ENCODE results near the gene TEX51. TPM values are rescaled to one million over a fixed set of nuclear protein-coding genes. Genes with fewer than 3 reads are reported as not detected.

The TEX51 gene
- total RNA-seq, 1 donor from 2014 or later, result not detected

DNA sequence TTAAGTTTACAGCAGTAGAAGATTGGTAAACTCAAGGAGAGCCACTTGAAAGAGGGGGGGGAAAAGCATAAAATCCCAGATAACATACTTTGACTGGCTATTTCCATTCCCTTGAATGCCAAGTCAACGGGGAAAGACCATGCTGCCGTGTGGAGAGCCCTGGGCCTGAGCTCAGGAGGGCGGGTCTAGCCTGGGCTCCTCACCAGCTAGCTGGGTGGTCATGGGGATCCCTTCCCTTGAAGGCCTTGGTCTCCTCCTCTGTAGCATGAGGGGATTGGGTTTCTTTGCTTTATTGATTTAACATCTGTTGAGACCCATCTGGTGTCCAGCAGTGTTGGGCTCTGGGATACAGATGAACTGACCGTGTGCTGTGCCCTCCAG lies 35.0 kb downstream of the TEX51 start:
- no peak for TF ChIP-seq CTCF (conservative IDR thresholded peaks at IDR 0.05; ENCODE audit: low read depth, low read length)
- no peak for DNase-seq (ENCODE audit: low read depth)
- no peak overlapping the region for H3K4me3 ChIP-seq (ENCODE audit: low read depth, low read length)

DNA sequence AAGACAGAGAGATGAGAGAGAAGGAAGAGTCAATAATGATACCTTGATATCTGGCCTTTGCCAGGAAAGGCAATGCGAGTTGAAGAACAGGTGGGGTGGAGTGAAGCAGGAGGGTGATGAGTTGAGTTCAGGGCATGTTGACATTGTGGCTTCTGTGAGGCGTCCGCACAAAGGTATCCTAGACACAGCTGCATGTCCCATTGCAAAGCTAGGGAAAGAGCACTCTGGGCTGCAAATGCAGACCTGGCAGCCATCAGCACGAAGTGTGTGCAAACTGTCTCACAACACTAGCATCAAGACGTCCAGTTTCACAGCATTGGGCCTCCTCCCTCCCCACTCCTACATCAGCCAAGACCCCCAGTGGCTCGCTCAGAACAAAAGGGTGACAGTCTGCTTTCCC lies 36.1 kb downstream of the TEX51 start:
- TF ChIP-seq CTCF (conservative IDR thresholded peaks at IDR 0.05; ENCODE audit: low read depth, low read length), result no peak
- no peak for DNase-seq (ENCODE audit: low read depth)
- no peak overlapping the region for H3K4me3 ChIP-seq (ENCODE audit: low read depth, low read length)

DNA sequence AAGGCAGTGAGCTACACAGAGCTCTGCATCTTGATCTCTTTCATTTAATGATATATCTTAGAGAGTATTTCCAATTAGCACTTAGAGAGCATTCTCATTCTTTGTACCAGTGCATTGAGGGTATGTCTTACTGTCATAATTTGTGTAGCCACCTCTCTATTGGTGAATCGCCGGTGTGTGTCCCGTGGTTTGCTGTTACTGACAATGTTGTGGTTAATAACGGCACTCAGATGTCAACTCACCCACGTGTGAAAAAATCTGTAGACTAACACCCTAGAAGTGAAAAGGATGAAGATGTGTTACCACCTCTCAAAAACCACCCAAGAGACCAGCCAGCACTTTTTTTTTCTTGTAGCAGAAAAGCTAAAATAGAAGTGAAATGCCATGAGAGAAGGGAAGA lies 37.1 kb downstream of the TEX51 start:
- no peak overlapping the region for H3K4me3 ChIP-seq (ENCODE audit: low read depth, low read length)
- no peak for DNase-seq (ENCODE audit: low read depth)
- TF ChIP-seq CTCF (conservative IDR thresholded peaks at IDR 0.05; ENCODE audit: low read depth, low read length), result no peak

DNA sequence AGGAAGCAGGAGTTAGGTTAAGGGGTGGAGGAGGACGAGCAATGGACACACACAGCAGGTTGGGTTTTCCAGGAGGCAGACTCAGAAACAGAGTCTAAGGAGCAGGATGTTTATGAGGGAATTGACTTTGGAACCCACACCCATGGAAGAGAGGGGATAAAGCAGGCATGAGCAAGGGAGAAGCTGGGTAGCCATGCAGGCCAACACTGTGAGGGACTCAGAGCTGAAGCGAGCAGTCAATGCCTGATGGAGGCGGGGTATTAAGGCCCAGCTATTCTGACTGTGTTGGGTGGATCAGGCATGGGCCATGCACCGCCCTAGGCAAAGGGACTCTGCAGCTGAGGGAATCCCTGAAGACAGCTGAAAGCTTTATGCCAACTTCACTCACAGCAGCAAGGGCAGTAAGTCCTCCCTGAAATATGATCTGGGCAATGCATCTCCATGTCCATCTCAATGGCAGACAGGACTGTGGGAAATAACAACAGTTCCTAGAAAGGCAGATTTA lies 37.6 kb downstream of the TEX51 start:
- DNase-seq (ENCODE audit: low read depth), result no peak
- no peak overlapping the region for H3K4me3 ChIP-seq (ENCODE audit: low read depth, low read length)
- TF ChIP-seq CTCF (conservative IDR thresholded peaks at IDR 0.05; ENCODE audit: low read depth, low read length), result no peak

DNA sequence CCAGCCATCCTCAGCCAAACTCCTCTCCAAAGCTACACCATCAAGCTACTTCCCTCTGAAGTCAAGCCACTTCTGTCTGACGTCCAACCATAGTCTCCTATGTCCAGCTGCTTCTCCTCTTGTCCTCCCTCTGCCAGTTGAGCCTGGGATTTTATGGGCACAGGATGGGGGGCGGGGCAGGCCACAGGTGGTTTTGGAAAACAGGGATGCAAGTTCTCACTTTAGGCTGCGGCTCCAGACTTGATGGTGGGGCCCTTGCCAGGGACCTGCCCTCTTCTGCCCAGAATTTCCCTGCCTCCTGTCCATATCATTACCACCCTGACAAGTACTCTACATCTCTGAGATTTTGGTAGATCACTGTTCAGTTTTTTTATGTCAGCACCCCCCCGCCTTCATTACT lies 41.6 kb downstream of the TEX51 start:
- DNase-seq (ENCODE audit: low read depth), result no peak
- TF ChIP-seq CTCF (conservative IDR thresholded peaks at IDR 0.05; ENCODE audit: low read depth, low read length), result no peak
- no peak overlapping the region for H3K4me3 ChIP-seq (ENCODE audit: low read depth, low read length)

DNA sequence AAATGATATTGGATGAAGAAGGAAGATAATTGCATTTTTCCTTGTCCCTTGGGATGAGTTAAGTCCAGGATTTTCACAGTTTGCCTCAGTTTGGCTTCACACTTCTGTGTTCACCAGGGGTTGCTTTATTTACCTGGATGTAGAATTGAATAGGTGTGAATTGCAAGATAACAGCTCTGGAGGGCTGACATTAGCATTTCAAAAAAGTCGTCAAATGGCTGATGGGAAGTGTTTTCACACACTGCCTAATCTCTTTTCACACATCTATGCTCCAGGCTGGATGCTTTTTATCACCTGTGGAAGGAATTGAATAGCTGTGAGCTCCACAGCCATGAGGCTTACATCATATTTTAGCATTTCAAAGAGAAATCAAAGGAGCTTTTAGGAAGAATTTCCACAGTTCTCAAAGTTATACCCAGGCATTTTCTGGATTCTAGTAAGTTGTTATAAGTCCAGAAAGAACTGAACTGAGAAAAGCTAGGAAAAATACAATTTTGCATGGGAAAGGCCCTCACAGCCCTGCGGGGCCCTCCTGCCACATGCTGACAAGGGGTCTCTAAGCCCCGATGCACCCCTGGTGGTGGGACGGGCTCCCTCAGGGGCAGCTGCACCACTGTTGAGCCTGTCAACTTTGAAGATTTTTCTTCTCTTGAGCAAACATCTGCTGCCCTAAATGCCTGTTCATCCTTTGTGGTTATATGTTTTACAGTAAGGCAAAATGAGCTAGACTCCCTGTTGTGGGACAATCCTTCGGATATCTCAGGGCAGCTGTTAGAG lies 43.9 kb downstream of the TEX51 start:
- TF ChIP-seq CTCF (conservative IDR thresholded peaks at IDR 0.05; ENCODE audit: low read depth, low read length), result no peak
- no peak overlapping the region for H3K4me3 ChIP-seq (ENCODE audit: low read depth, low read length)
- DNase-seq (ENCODE audit: low read depth), result no peak
